HG03039 (cell line): Measurements from ENCODE around the gene NFAT5.
"Not testable (repeated sequence)": the region's sequence is repeated elsewhere in the genome, so short reads cannot be mapped to it uniquely, and the experiment has no call there.

Experiments used
- ATAC-seq: cut with Tn5 transposase; IDR thresholded peaks from one replicate; pipeline ENCODE4 v1.9.1; 2021; ENCODE audit warnings: mild to moderate bottlenecking, moderate library complexity; ENCODE audit not compliant: unreplicated experiment

NFAT5 gene

DNA sequence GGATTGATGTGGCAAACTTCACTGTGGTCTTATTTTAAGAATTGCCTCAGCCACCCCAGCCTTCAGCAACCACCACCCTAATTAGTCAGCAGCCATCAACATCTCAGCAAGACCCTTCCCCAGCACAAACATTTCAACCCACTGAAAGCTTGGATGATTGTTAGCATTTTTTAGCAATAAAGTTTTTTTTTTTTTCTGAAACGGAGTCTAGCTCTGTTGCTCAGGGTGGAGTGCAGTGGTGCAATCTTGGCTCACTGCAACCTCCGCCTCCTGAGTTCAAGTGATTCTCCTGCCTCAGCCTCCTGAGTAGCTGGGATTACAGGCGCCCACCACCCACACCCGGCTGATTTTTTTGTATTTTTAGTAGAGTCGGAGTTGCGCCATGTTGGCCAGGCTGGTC lies 19.1 kb upstream of the NFAT5 start:
- ATAC-seq = not testable (repeated sequence)

DNA sequence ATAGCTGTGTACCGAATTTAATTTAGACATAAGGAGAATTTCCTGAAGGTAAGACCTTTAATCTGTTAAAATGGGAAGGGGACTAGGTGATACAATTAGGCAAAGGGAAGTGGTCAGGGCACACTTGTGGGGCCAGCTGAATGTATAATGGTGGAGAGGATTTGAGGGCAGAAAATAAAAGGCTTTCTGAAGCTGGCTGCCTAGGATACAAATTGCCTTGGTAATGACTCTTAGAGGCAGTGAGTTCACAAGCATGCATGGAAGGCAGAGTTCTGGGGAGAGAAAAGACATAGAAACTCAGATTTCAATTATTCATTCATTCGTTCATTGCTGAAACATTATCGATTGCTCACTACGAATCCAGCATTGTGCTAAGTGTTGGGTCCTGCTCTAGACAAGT lies 12.4 kb upstream of the NFAT5 start:
- no peak for ATAC-seq

DNA sequence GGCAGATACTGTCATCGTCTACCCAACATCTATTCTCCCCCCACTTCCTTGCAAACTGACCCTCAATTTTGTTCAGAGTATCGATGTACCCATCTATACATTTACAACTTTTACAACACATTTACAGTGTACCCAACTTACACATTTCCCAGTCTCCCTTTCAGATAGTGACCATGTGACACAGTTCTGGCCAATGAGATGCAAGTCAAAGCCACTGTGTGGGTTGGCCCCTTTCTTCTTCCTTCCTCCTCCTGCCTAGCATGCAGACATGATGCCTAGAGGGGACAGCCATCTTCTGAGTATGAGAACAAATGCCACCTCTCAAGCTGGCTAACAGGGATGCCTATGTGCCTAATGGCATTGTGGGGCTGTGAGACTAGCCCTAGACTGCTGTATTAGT lies 11.3 kb upstream of the NFAT5 start:
- ATAC-seq = no peak

- no peak for ATAC-seq
These were observed 10.3 kb upstream of the NFAT5 start for GRCh38 chr16:69555437-69555836.

- ATAC-seq = no peak
These were observed 9.9 kb upstream of the NFAT5 start for GRCh38 chr16:69555867-69556266.

DNA sequence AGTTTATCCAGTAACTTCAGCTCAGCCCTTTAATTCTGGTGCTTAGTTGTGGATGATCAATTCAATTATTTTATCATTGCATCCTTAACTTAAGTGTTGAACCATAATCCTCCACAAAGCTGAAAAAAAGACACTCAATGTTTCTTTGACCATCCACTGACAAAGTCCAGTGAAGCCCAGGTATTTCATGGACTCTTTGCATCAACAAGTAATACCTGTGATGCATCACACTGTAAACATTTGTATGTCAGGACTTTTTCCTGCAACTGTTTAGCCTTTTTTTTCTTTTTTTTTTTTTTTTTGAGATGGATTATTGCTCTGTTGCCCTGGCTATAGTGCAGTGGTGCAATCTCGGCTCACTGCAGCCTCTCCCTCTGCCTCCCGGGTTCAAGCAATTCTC lies 6.6 kb upstream of the NFAT5 start:
- ATAC-seq = no peak

GRCh38 chr16:69561367-69561766 lies 4.4 kb upstream of the NFAT5 start:
- not testable (repeated sequence) for ATAC-seq

DNA sequence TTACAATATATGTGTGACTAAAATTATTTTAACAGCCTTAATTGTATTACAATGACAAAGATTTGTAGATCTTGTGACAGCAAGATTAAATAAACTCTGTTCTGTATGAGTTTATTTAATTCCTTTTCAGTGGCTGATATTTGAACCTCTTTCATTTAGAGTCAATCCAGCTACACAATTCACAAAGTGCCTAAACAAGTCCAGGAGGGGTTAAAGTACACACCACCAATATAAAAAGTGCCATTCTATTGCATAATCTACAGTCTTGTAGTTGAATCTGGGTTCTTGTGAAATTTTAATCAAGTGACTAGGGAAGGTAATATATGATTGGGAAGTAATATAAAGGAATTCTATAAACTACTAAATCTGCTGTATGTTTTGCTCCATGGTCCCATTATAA lies 3.9 kb upstream of the NFAT5 start:
- ATAC-seq = no peak

DNA sequence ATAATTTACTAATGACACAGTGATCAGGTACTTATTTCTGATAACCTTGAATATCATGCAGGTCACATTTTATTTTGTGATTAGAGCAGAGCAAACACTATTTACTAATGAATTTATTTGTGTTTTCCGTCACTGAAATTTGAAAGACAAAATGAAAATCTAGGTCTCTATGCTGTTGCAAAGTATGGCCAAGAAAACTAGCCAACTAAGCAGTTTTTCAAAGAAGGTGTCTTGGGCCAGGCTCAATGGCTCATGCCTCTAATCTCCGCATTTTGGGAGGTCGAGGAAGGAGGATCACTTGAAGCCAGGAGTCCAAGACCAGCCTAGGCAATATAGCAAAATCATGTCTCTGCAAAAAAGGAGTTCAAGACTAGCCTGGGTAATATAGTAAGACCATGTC lies 3.0 kb upstream of the NFAT5 start:
- ATAC-seq = no peak

GRCh38 chr16:69563605-69564580 lies 1.9 kb upstream of the NFAT5 start:
- peak; percentile 33 for ATAC-seq

- ATAC-seq = peak; percentile 21
These were observed 708 bp upstream of the NFAT5 start for GRCh38 chr16:69564845-69565670.

- peak; percentile 20 for ATAC-seq
These were observed 644 bp downstream of the NFAT5 start for GRCh38 chr16:69566240-69566980.

DNA sequence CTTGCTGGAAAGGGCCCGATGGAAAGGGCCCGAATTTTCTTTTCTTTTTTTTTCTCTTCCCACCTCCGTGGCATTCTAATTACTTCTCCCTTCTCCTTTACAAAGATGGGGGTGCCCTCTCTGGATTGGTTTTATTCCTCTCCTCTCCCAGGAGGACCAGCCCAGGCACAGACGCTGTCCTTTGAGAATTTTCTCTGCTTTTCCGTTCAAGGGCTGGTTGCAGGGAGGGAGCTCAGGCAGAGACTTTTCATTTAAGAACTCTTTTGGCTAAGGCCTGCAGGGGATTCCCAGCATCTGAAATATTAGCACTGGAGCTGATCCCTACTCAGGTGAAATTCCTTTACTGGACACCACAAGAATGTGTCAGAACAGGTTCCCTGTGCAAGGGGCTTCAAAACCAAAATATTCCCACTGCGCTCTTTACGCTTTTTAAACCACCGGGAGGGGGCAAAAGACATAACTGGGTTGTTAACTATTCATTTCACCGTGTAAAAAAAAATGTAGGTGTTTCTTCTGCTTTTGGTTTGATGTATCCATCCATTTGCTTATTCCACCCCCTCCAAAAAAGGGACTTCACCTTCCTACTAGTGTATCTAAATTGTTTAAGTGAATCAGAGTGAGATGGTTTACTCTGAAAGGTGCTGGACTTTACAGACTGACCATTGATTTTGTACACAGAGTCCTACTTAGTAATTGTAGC lies 1.4 kb downstream of the NFAT5 start:
- ATAC-seq = no peak

- no peak for ATAC-seq
These were observed 2.9 kb downstream of the NFAT5 start for GRCh38 chr16:69568676-69569075.

DNA sequence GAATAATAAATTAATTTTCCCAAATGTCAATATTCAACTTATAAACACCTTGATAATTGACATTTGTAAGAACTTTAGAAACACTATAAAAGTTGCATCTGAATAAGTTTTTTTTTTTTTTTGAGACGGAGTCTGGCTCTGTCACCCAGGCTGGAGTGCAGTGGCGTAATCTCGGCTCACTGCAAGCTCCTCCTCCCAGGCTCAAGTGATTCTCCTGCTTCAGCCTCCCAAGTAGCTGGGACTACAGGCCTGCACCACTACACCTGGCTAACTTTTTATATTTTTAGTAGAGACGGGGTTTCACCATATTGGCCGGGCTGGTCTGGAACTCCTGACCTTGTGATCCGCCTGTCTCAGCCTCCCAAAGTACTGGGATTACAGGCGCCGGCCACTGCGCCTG lies 13.0 kb downstream of the NFAT5 start:
- not testable (repeated sequence) for ATAC-seq

DNA sequence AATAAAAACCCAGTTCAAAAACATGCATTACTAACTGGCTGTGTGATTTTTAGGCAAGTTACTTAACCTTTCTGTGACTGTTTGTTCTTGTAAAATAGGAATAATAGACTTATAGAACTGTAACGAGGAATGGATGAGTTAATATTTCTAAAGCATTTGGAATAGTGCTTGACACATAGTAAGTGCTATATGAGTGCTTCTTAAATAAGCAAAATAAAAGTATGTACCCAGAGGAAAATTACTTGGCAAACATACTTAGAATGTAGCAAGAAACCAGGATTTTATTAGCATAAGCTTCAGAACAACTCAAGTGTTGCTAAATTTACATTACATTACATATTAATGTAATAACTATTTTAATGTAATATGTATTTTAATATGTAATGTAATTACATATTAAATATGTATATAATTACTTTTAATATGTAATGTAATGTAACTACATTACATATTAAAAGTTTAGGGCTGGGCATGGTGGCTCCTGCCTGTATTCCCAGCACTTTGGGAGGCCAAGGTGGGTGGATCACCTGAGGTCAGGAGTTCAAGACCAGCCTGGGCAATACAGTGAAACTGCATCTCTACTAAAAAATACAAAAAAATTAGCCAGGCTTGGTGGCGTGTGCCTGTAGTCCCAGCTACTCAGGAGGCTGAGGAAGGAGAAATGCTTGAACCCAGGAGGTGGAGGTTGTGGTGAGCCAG lies 14.2 kb downstream of the NFAT5 start:
- no peak for ATAC-seq

DNA sequence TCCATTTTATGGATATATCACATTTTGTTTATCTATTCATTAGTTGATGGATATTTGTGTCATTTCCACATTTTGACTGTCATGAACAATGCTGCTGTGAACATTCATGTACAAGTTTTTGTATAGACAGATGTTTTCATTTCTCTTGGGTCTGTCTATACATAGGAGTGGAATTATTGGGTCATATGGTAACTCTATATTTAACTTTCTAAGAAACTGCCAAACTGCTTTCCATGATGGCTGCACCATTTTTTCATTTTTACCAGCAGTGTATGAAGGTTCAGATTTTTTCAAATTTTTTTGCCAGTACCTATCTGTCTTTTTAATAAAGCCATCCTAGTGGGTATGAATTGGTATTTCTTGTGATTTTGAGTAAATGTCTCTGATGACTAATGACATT lies 15.5 kb downstream of the NFAT5 start:
- no peak for ATAC-seq

- not testable (repeated sequence) for ATAC-seq
These were observed 18.7 kb downstream of the NFAT5 start for GRCh38 chr16:69584493-69584892.

- no peak for ATAC-seq
These were observed 23.9 kb downstream of the NFAT5 start for GRCh38 chr16:69589434-69590269.
